Measurements from ENCODE around the gene ELAC1.
"Not testable (repeated sequence)": the region's sequence is repeated elsewhere in the genome, so short reads cannot be mapped to it uniquely, and the experiment has no call there.

The ELAC1 gene

GRCh38 chr18:50973367-50974126, 5.7 kb downstream of the ELAC1 start:
- no peak for DNase-seq

GRCh38 chr18:50977037-50977760, 9.4 kb downstream of the ELAC1 start:
- no peak for DNase-seq

- DNase-seq: no peak
Measured at GRCh38 chr18:50981381-50981780, 13.5 kb downstream of the ELAC1 start.

GRCh38 chr18:50982086-50982801, 14.4 kb downstream of the ELAC1 start:
- DNase-seq: no peak

GRCh38 chr18:50982802-50983179, 15.0 kb downstream of the ELAC1 start:
- DNase-seq: no peak

- DNase-seq: no peak
Measured at GRCh38 chr18:50986360-50987087, 18.7 kb downstream of the ELAC1 start.

GRCh38 chr18:50987261-50987660, 19.4 kb downstream of the ELAC1 start:
- DNase-seq: no peak

- no peak for DNase-seq
Measured at GRCh38 chr18:50989711-50990110, 21.9 kb downstream of the ELAC1 start.

- no peak for DNase-seq
Measured at GRCh38 chr18:50992351-50992762, 24.5 kb downstream of the ELAC1 start.

- DNase-seq: no peak
Measured at GRCh38 chr18:50994031-50994430, 26.2 kb downstream of the ELAC1 start.

- not testable (repeated sequence) for DNase-seq
Measured at GRCh38 chr18:51003174-51003573, 35.3 kb downstream of the ELAC1 start.

- no peak for DNase-seq
Measured at GRCh38 chr18:51006061-51006818, 38.4 kb downstream of the ELAC1 start.

- DNase-seq: no peak
Measured at GRCh38 chr18:51006948-51007789, 39.3 kb downstream of the ELAC1 start.

- no peak for DNase-seq
Measured at GRCh38 chr18:51007790-51008139, 39.9 kb downstream of the ELAC1 start.

GRCh38 chr18:51009072-51009471, 41.2 kb downstream of the ELAC1 start:
- DNase-seq: no peak

- DNase-seq: no peak
Measured at GRCh38 chr18:51010218-51010617, 42.4 kb downstream of the ELAC1 start.

GRCh38 chr18:51011709-51012108, 43.9 kb downstream of the ELAC1 start:
- no peak for DNase-seq

- no peak for DNase-seq
Measured at GRCh38 chr18:51012441-51012840, 44.6 kb downstream of the ELAC1 start.

- no peak for DNase-seq
Measured at GRCh38 chr18:51013259-51013658, 45.4 kb downstream of the ELAC1 start.

GRCh38 chr18:51017140-51017879, 49.5 kb downstream of the ELAC1 start:
- no peak for DNase-seq

- no peak for DNase-seq
Measured at GRCh38 chr18:51020536-51020935, 52.7 kb downstream of the ELAC1 start.
